Measurements from ENCODE around the gene ABCD4. TPM values are rescaled to one million over a fixed set of nuclear protein-coding genes. Genes with fewer than 3 reads are reported as not detected.

ABCD4 gene
- total RNA-seq, 4 donors from 2014 or later, result 66.0 to 80.6 (median 73.3) TPM

- TF ChIP-seq CTCF (IDR thresholded peaks at IDR 0.05) (no peak), POLR2A (IDR thresholded peaks at IDR 0.05) (no peak), EP300 (IDR thresholded peaks at IDR 0.05) (no peak)
- peaks cover 0 to 12% (median 0%) of the 10 kb centered on the region in 4 donors for H3K4me1 ChIP-seq
- 79 to 87% methylated on average over 9 of the region's 9 CpGs for WGBS, 2 donors
- H3K9me3 ChIP-seq, result no peaks in the 10 kb centered on the region
- H3K27me3 ChIP-seq, result no peaks in the 10 kb centered on the region
- no peak overlapping the region for H3K27ac ChIP-seq
- no peak overlapping the region for H3K4me3 ChIP-seq
- DNase-seq (ENCODE audit: low spot score in 2 of 2), result no peak
- H3K36me3 ChIP-seq, result peaks cover 0 to 79% (median 14%) of the 10 kb centered on the region in 3 donors
Observed at GRCh38 chr14:74296037-74296467, 6.7 kb downstream of the ABCD4 start.

GRCh38 chr14:74293606-74294005, 9.1 kb downstream of the ABCD4 start:
- 91 to 96% methylated on average over 2 of the region's 2 CpGs for WGBS, 2 donors
- TF ChIP-seq CTCF (IDR thresholded peaks at IDR 0.05), result no peak
- no peak for TF ChIP-seq EP300 (IDR thresholded peaks at IDR 0.05)
- TF ChIP-seq POLR2A (IDR thresholded peaks at IDR 0.05), result no peak
- Histone ChIP-seq H3K4me1 (peaks cover 0 to 4% (median 0%) of the 10 kb centered on the region in 4 donors), H3K9me3 (no peaks in the 10 kb centered on the region), H3K27ac (no peak overlapping the region), H3K36me3 (peaks cover 0 to 97% (median 17%) of the 10 kb centered on the region in 3 donors), H3K4me3 (no peak overlapping the region), H3K27me3 (no peaks in the 10 kb centered on the region)
- no peak for DNase-seq (ENCODE audit: low spot score in 2 of 2)

GRCh38 chr14:74292061-74292460, 10.7 kb downstream of the ABCD4 start:
- Histone ChIP-seq H3K4me1 (peaks cover 0 to 4% (median 0%) of the 10 kb centered on the region in 4 donors), H3K36me3 (peaks cover 0 to 98% (median 7%) of the 10 kb centered on the region in 3 donors), H3K27me3 (no peaks in the 10 kb centered on the region), H3K27ac (no peak overlapping the region), H3K4me3 (no peak overlapping the region), H3K9me3 (no peaks in the 10 kb centered on the region)
- TF ChIP-seq POLR2A (IDR thresholded peaks at IDR 0.05) (no peak), CTCF (IDR thresholded peaks at IDR 0.05) (no peak), EP300 (IDR thresholded peaks at IDR 0.05) (no peak)
- WGBS, 2 donors, result 90% methylated on average over 11 of the region's 11 CpGs
- DNase-seq (ENCODE audit: low spot score in 2 of 2), result no peak

GRCh38 chr14:74290415-74290814, 12.3 kb downstream of the ABCD4 start:
- Histone ChIP-seq H3K36me3 (peaks cover 2 to 96% (median 13%) of the 10 kb centered on the region in 3 donors), H3K27ac (no peak overlapping the region), H3K4me1 (peaks cover 0 to 4% (median 0%) of the 10 kb centered on the region in 4 donors), H3K27me3 (no peaks in the 10 kb centered on the region), H3K9me3 (no peaks in the 10 kb centered on the region), H3K4me3 (no peak overlapping the region)
- TF ChIP-seq POLR2A (IDR thresholded peaks at IDR 0.05) (no peak), CTCF (IDR thresholded peaks at IDR 0.05) (peak in 3 of 5 experiments; percentile 9 to 24 (median 14))
- WGBS, 2 donors, result 66% methylated on average over 7 of the region's 7 CpGs
- DNase-seq (ENCODE audit: low spot score in 2 of 2), result no peak

GRCh38 chr14:74289801-74290200, 12.9 kb downstream of the ABCD4 start:
- H3K9me3 ChIP-seq, result no peaks in the 10 kb centered on the region
- H3K4me3 ChIP-seq, result no peak overlapping the region
- WGBS, 2 donors, result 56 to 57% methylated on average over 5 of the region's 5 CpGs
- TF ChIP-seq POLR2A (IDR thresholded peaks at IDR 0.05), result no peak
- TF ChIP-seq EP300 (IDR thresholded peaks at IDR 0.05), result no peak
- TF ChIP-seq CTCF (IDR thresholded peaks at IDR 0.05), result no peak
- no peaks in the 10 kb centered on the region for H3K27me3 ChIP-seq
- peaks cover 2 to 96% (median 13%) of the 10 kb centered on the region in 3 donors for H3K36me3 ChIP-seq
- peaks cover 0 to 4% (median 0%) of the 10 kb centered on the region in 4 donors for H3K4me1 ChIP-seq
- no peak for DNase-seq (ENCODE audit: low spot score in 2 of 2)
- no peak overlapping the region for H3K27ac ChIP-seq
